H1 (cell line): ENCODE data around the gene RTTN. TPM values are rescaled to one million over a fixed set of nuclear protein-coding genes. Genes with fewer than 3 reads are reported as not detected.

Source experiments
- CTCF ChIA-PET: fragments of 300-600 bp; sonication (Branson Sonifier 250); formaldehyde crosslinking; loops from one replicate; lab custom pipeline; 2021; ENCODE audit not compliant: partially characterized antibody; lab: Charles Lee
- POLR2A ChIA-PET: fragments of 300-600 bp; sonication (Branson Sonifier 250); formaldehyde crosslinking; loops from one replicate; lab custom pipeline; 2021; ENCODE audit warnings: inconsistent platforms; ENCODE audit not compliant: partially characterized antibody; lab: Charles Lee
- DNase-seq, 2 experiments: peaks; one replicate each; pipeline versions ENCODE4 v3.0.0 to v3.0.0-alpha.2; 2010 to 2022; ENCODE audit warnings: low spot score in 2 of 2, low read depth in 1 of 2, mixed read lengths in 1 of 2
- FAIRE-seq: peaks from 2 replicates; lab custom pipeline; 2011; peaks lifted over from hg19 to GRCh38; lab: Jason Lieb, UNC
- H2AFZ ChIP-seq: 2 replicates; pipeline ENCODE4 v1.8.1; 2012; ENCODE audit warnings: low read length, inconsistent platforms
- H2AK5ac ChIP-seq: 2 replicates; pipeline ENCODE4 v1.6.1; 2013; ENCODE audit warnings: low read depth, low read length
- H2BK120ac ChIP-seq: replicated peaks from 2 replicates; pipeline ENCODE3; 2013; ENCODE audit warnings: low read depth, low read length, inconsistent platforms
- H2BK12ac ChIP-seq: 2 replicates; pipeline ENCODE4 v1.6.1; 2013; ENCODE audit warnings: low read depth, low read length
- H2BK15ac ChIP-seq: 2 replicates; pipeline ENCODE4 v1.6.1; 2013; ENCODE audit warnings: low read length
- H2BK20ac ChIP-seq: 2 replicates; pipeline ENCODE4 v1.6.1; 2013; ENCODE audit warnings: low read length
- H2BK5ac ChIP-seq: 2 replicates; pipeline ENCODE4 v1.6.1; 2013; ENCODE audit warnings: low read depth, low read length
- H3K14ac ChIP-seq: 2 replicates; pipeline ENCODE4 v1.6.1; 2013; ENCODE audit warnings: inconsistent platforms; ENCODE audit not compliant: insufficient read length
- H3K18ac ChIP-seq: 2 replicates; pipeline ENCODE4 v1.6.1; 2013; ENCODE audit warnings: low read length; ENCODE audit errors: extremely low read depth
- H3K23ac ChIP-seq: 2 replicates; pipeline ENCODE4 v1.6.1; 2013; ENCODE audit warnings: inconsistent platforms; ENCODE audit not compliant: insufficient read length
- H3K23me2 ChIP-seq: 2 replicates; pipeline ENCODE4 v1.6.1; 2013; ENCODE audit warnings: low read depth, low read length
- H3K27ac ChIP-seq: 2 replicates; pipeline ENCODE4 v1.6.1; 2011; ENCODE audit warnings: low read depth, low read length, inconsistent platforms
- H3K27me3 ChIP-seq, 4 experiments: replicated peaks in 1 of 4; 1 replicate in 1 of 4; 2 replicates in 3 of 4; pipeline versions ENCODE4 v1.6.1 to v1.8.1; 2011 to 2013; ENCODE audit warnings: low read length in 3 of 4, mild to moderate bottlenecking in 3 of 4, inconsistent platforms in 2 of 4, mixed read lengths in 2 of 4, moderate library complexity in 1 of 4; ENCODE audit not compliant: control insufficient read depth in 3 of 4, insufficient read depth in 3 of 4; ENCODE audit errors: extremely low read depth in 1 of 4
- H3K36me3 ChIP-seq, 4 experiments: 2 replicates each; pipeline versions ENCODE4 v1.6.1 to v1.8.1; 2011 to 2013; ENCODE audit warnings: mild to moderate bottlenecking in 4 of 4, low read length in 3 of 4, moderate library complexity in 2 of 4, control low read depth in 1 of 4, inconsistent platforms in 1 of 4; ENCODE audit not compliant: insufficient read depth in 4 of 4, control insufficient read depth in 2 of 4
- H3K4ac ChIP-seq: replicated peaks from 2 replicates; pipeline ENCODE3; 2013; ENCODE audit warnings: low read length, low read depth, mixed read lengths, inconsistent platforms; ENCODE audit not compliant: insufficient read length
- H3K4me1 ChIP-seq, 4 experiments: replicated peaks in 1 of 4; 1 replicate in 1 of 4; 2 replicates in 3 of 4; pipeline versions ENCODE4 v1.6.1 to v1.8.1; 2011 to 2013; ENCODE audit warnings: low read length in 3 of 4, inconsistent platforms in 2 of 4, mixed read lengths in 1 of 4; ENCODE audit not compliant: insufficient read depth in 4 of 4, control insufficient read depth in 3 of 4
- H3K4me2 ChIP-seq, 2 experiments: 2 replicates each; pipeline versions ENCODE4 v1.6.1 to v1.8.1; 2011 to 2013; ENCODE audit warnings: low read depth in 2 of 2, low read length in 2 of 2, control low read depth in 1 of 2, inconsistent platforms in 1 of 2, mild to moderate bottlenecking in 1 of 2; ENCODE audit not compliant: insufficient read depth in 1 of 2
- H3K4me3 ChIP-seq, 4 experiments: fragments of 200-600, 300-600 bp in 1 of 4; sonication (generic), shearing (Covaris generic), sonication (Bioruptor Twin) in 1 of 4; 2 replicates each; pipeline versions ENCODE4 v1.5.1 to v1.8.1; 2011 to 2016; ENCODE audit warnings: low read length in 4 of 4, low read depth in 3 of 4, control low read depth in 2 of 4, inconsistent platforms in 2 of 4, mild to moderate bottlenecking in 2 of 4, mixed read lengths in 1 of 4, moderate library complexity in 1 of 4; ENCODE audit not compliant: insufficient read depth in 2 of 4; ENCODE audit errors: extremely low read depth in 1 of 4
- H3K56ac ChIP-seq: replicated peaks from 2 replicates; pipeline ENCODE3; 2013; ENCODE audit warnings: low read depth, mild to moderate bottlenecking, mixed read lengths, low read length, inconsistent platforms; ENCODE audit not compliant: insufficient read length
- H3K79me1 ChIP-seq: 2 replicates; pipeline ENCODE4 v1.6.1; 2013; ENCODE audit warnings: low read depth, low read length, control low read depth
- H3K79me2 ChIP-seq, 2 experiments: 2 replicates each; pipeline versions ENCODE4 v1.6.1 to v1.8.1; 2012 to 2013; ENCODE audit warnings: low read length in 2 of 2, mild to moderate bottlenecking in 2 of 2, inconsistent platforms in 1 of 2; ENCODE audit not compliant: insufficient read depth in 2 of 2, control insufficient read depth in 1 of 2
- H3K9ac ChIP-seq, 4 experiments: replicated peaks in 1 of 4; 1 replicate in 1 of 4; 2 replicates in 3 of 4; pipeline versions ENCODE4 v1.6.1 to v1.8.1; 2011 to 2013; ENCODE audit warnings: low read depth in 3 of 4, low read length in 3 of 4, control low read depth in 2 of 4, mild to moderate bottlenecking in 2 of 4, moderate library complexity in 2 of 4, inconsistent platforms in 1 of 4; ENCODE audit errors: extremely low read depth in 1 of 4
- H3K9me3 ChIP-seq, 2 experiments: 2 replicates each; pipeline versions ENCODE4 v1.6.1 to v1.8.1; 2012 to 2013; ENCODE audit warnings: mild to moderate bottlenecking in 2 of 2, moderate library complexity in 2 of 2, control low read depth in 1 of 2, inconsistent platforms in 1 of 2, low read depth in 1 of 2, low read length in 1 of 2, mixed read lengths in 1 of 2; ENCODE audit not compliant: insufficient read depth in 2 of 2
- H4K20me1 ChIP-seq, 2 experiments: replicated peaks in 1 of 2; 2 replicates each; pipeline versions ENCODE3 to v1.8.1; 2011 to 2013; ENCODE audit warnings: inconsistent platforms in 2 of 2, low read length in 2 of 2, mild to moderate bottlenecking in 1 of 2; ENCODE audit not compliant: insufficient read depth in 2 of 2, control insufficient read depth in 1 of 2
- H4K5ac ChIP-seq: 2 replicates; pipeline ENCODE4 v1.6.1; 2013; ENCODE audit warnings: low read length, low read depth, mixed read lengths, inconsistent platforms; ENCODE audit not compliant: insufficient read length
- H4K8ac ChIP-seq: 2 replicates; pipeline ENCODE4 v1.8.0; 2013; ENCODE audit warnings: mild to moderate bottlenecking, moderate library complexity, low read length, inconsistent platforms; ENCODE audit not compliant: insufficient read depth; ENCODE audit errors: extremely low read depth
- H4K91ac ChIP-seq: replicated peaks from 2 replicates; pipeline ENCODE3; 2013; ENCODE audit warnings: low read length, mixed read lengths, inconsistent platforms; ENCODE audit not compliant: insufficient read length
- ATF3 ChIP-seq: IDR thresholded peaks from 2 replicates; pipeline ENCODE4 v1.6.1; 2011; ENCODE audit warnings: low read depth, mild to moderate bottlenecking, low read length; ENCODE audit not compliant: insufficient read depth
- EP300 ChIP-seq, 2 experiments: IDR thresholded peaks; 1 replicate in 1 of 2; 2 replicates in 1 of 2; pipeline ENCODE4 v1.6.1; 2011 to 2012; ENCODE audit warnings: low read depth in 2 of 2, low read length in 2 of 2, mild to moderate bottlenecking in 2 of 2, borderline replicate concordance in 1 of 2, inconsistent platforms in 1 of 2, moderate library complexity in 1 of 2
- KDM1A ChIP-seq: fragments of 200-600, 300-600 bp; sonication (generic); IDR thresholded peaks from 2 replicates; pipeline ENCODE4 v1.7.1; 2016; ENCODE audit warnings: mild to moderate bottlenecking, low read length, borderline replicate concordance
- MAX ChIP-seq: IDR thresholded peaks from 2 replicates; pipeline ENCODE4 v1.6.1; 2012; ENCODE audit warnings: inconsistent platforms
- NRF1 ChIP-seq: IDR thresholded peaks from 2 replicates; pipeline ENCODE4 v1.6.1; 2011; ENCODE audit warnings: mild to moderate bottlenecking, low read depth, low read length, improper control_type of control experiment
- POLR2AphosphoS5 ChIP-seq: IDR thresholded peaks from 2 replicates; pipeline ENCODE4 v1.6.1; 2011; ENCODE audit warnings: low read depth, low read length
- RBBP5 ChIP-seq: IDR thresholded peaks from 2 replicates; pipeline ENCODE4 v1.7.1; 2012; ENCODE audit warnings: low read depth, mild to moderate bottlenecking, inconsistent platforms, low read length, moderate library complexity, borderline replicate concordance
- SIN3A ChIP-seq, 2 experiments: IDR thresholded peaks in 1 of 2; conservative IDR thresholded peaks in 1 of 2; 2 replicates each; pipeline ENCODE4 v1.6.1; 2011 to 2012; ENCODE audit warnings: low read length in 2 of 2, improper control_type of control experiment in 1 of 2, low read depth in 1 of 2, mild to moderate bottlenecking in 1 of 2
- SP1 ChIP-seq: IDR thresholded peaks from 2 replicates; pipeline ENCODE4 v1.6.1; 2011; ENCODE audit warnings: low read depth, low read length
- SUZ12 ChIP-seq: fragments of 200-600 bp; sonication (generic); IDR thresholded peaks from 2 replicates; pipeline ENCODE4 v1.6.1; 2012; ENCODE audit warnings: mild to moderate bottlenecking, inconsistent platforms, low read length, moderate library complexity, mixed read lengths
- TAF7 ChIP-seq: optimal IDR thresholded peaks from 2 replicates; pipeline ENCODE3; 2011; ENCODE audit warnings: low read depth, mild to moderate bottlenecking, inconsistent platforms, low read length, moderate library complexity, borderline replicate concordance
- TBP ChIP-seq: IDR thresholded peaks from 2 replicates; pipeline ENCODE4 v1.6.1; 2011; ENCODE audit warnings: low read depth, low read length, improper control_type of control experiment
- WGBS, 2 experiments: shearing (Covaris generic) in 1 of 2; methylation state at CpG; one replicate each; pipeline versions ENCODE4 v1.1.6 to v1.1.7; 2013 to 2015; ENCODE audit warnings: low lambda C conversion rate in 2 of 2, mixed read lengths in 2 of 2, inconsistent platforms in 1 of 2, low coverage in 1 of 2, missing lambda C conversion rate in 1 of 2; ENCODE audit not compliant: insufficient replicate concordance in 2 of 2, insufficient coverage in 1 of 2, insufficient read length in 1 of 2; ENCODE audit errors: extremely low coverage in 1 of 2, missing lambda C conversion rate in 1 of 2; 5-methylcytosine and 5-hydroxymethylcytosine counted together
- polyA plus RNA-seq, 7 experiments: library from polyadenylated mRNA; depleted of rRNA in 3 of 7; stranded (reverse) in 5 of 7; unstranded in 2 of 7; fragments of >200 nt in 5 of 7; fragments of 200-250 nt in 2 of 7; gene quantifications; 1 replicate in 5 of 7; 2 replicates in 1 of 7; 4 replicates in 1 of 7; pipeline versions ENCODE4 v1.2.1 to v1.2.3, GENCODE V29; 2011 to 2013; ENCODE audit warnings: missing spikeins in 2 of 7, mixed read lengths in 2 of 7
- total RNA-seq: library from RNA; stranded (reverse); fragmentation: NEBNext Ultra II Directional; extraction: Animal tissue kit (Norgen Biotek cat#: 25700); gene quantifications from 2 replicates; pipeline ENCODE4 v1.2.1, GENCODE V29; 2021

RTTN gene
- total and polyA plus RNA-seq, 2 of the 8 experiments (the other 6 are each of a cell fraction or from before 2014, with no cell fraction given) = 9.1 to 21.4 TPM

- no peak overlapping the region for H3K27ac ChIP-seq
- TF ChIP-seq RBBP5 = no peak
- TF ChIP-seq POLR2AphosphoS5 = no peak
- TF ChIP-seq SIN3A (conservative IDR thresholded peaks at IDR 0.05 in 1 of 2, IDR thresholded peaks at IDR 0.05 in 1 of 2; ENCODE audit: low read depth in 1 of 2, low read length in 2 of 2) = no peak
- no peak for TF ChIP-seq EP300 (IDR thresholded peaks at IDR 0.05; ENCODE audit: borderline replicate concordance in 1 of 2, low read depth in 2 of 2, low read length in 2 of 2)
- TF ChIP-seq MAX = no peak
- TF ChIP-seq KDM1A = no peak
- TF ChIP-seq ATF3 = no peak
- no peak for TF ChIP-seq NRF1
- no peak for TF ChIP-seq TBP
- TF ChIP-seq TAF7 = no peak
- TF ChIP-seq SP1 = no peak
- no peak for TF ChIP-seq SUZ12
Observed at GRCh38 chr18:70195014-70195614, 10.4 kb downstream of the RTTN start.

More at GRCh38 chr18:70195014-70195614, 10.4 kb downstream of the RTTN start:
- no peak overlapping the region for H2AFZ ChIP-seq
- no peak overlapping the region for H2BK120ac ChIP-seq
- no peak overlapping the region for H3K18ac ChIP-seq
- DNase-seq (no peak), FAIRE-seq (no peak)
- H3K9ac ChIP-seq = no peak overlapping the region
- H4K5ac ChIP-seq = no peak overlapping the region
- no peak overlapping the region for H3K4me2 ChIP-seq
- no peak overlapping the region for H2BK5ac ChIP-seq
- no peak overlapping the region for H3K14ac ChIP-seq
- H2BK12ac ChIP-seq = no peak overlapping the region
- H2AK5ac ChIP-seq = no peak overlapping the region
- H3K56ac ChIP-seq = no peak overlapping the region
- H4K20me1 ChIP-seq = peaks cover 0 to 2% of the 10 kb centered on the region in 2 experiments
- no peak overlapping the region for H2BK15ac ChIP-seq
- no peak overlapping the region for H2BK20ac ChIP-seq
- 86% methylated on average over 3 of the region's 3 CpGs; no CpG with 5 or more reads in 1 of the 2 experiments for WGBS, 2 experiments
- H4K8ac ChIP-seq = no peak overlapping the region
- H3K79me2 ChIP-seq = no peaks in the 10 kb centered on the region
- no peak overlapping the region for H4K91ac ChIP-seq
- no peaks in the 10 kb centered on the region for H3K79me1 ChIP-seq
- CTCF ChIA-PET = interaction anchor here (0.7 to 4.1 kb wide), 39 partner anchors 8 to 257 kb away, joined by 3 to 84 read pairs (median 4); partner anchors contain the start of gene RTTN
- H3K27me3 ChIP-seq = peaks cover 0 to 1% (median 0%) of the 10 kb centered on the region in 4 experiments; a peak in 1 of 7 replicates
- no peak overlapping the region for H3K23ac ChIP-seq
- no peak overlapping the region for H3K4ac ChIP-seq
- H3K36me3 ChIP-seq = peaks cover 0 to 44% (median 20%) of the 10 kb centered on the region in 4 experiments
- no peak overlapping the region for H3K4me3 ChIP-seq
- POLR2A ChIA-PET = interaction anchor here (1.5 kb wide), 1 partner anchor 11 kb away, joined by 6 read pairs; the partner anchor contains the start of gene RTTN
- no peaks in the 10 kb centered on the region for H3K4me1 ChIP-seq
- H3K9me3 ChIP-seq = no peaks in the 10 kb centered on the region
- no peaks in the 10 kb centered on the region for H3K23me2 ChIP-seq
